A549 (cell line): ENCODE results near the gene CC2D1B. TPM values are rescaled to one million over a fixed set of nuclear protein-coding genes. Genes with fewer than 3 reads are reported as not detected.

Experiments used
- ATAC-seq, 2 experiments: fragments of 200-7000 bp in 1 of 2; fragments of >200 bp in 1 of 2; cut with Nextera tagmentation in 1 of 2; cut with Tn5 transposase in 1 of 2; 3 replicates each; pipeline versions ENCODE4 v1.8.0 to v1.9.1; 2018 to 2020; ENCODE audit warnings: mild to moderate bottlenecking in 1 of 2, moderate library complexity in 1 of 2
- CTCF ChIA-PET: fragments of 300-600 bp; sonication (Branson Sonifier 250); formaldehyde crosslinking; extraction: SDS; loops from one replicate; lab custom pipeline; 2021; ENCODE audit warnings: antibody characterized with exemption, inconsistent platforms; lab: Yijun Ruan, JAX
- POLR2A ChIA-PET: fragments of 350-600 bp; formaldehyde crosslinking; extraction: SDS; loops from one replicate; lab custom pipeline; 2021; ENCODE audit warnings: antibody characterized with exemption, inconsistent platforms; lab: Yijun Ruan, JAX
- DNase-seq, 2 experiments: peaks; one replicate each; pipeline versions ENCODE4 v3.0.0 to v3.0.0-alpha.2; 2011 to 2016; ENCODE audit warnings: low read depth in 1 of 2, low spot score in 1 of 2
- FAIRE-seq: peaks from 2 replicates; lab custom pipeline; 2011; peaks lifted over from hg19 to GRCh38; lab: Jason Lieb, UNC
- H3K27ac ChIP-seq, 2 experiments: fragments of >200 bp; sonication (Bioruptor Twin); formaldehyde crosslinking; 3 replicates each; pipeline ENCODE4 v1.5.1; 2016 to 2017
- H3K4me1 ChIP-seq: fragments of >200 bp; sonication (Bioruptor Twin); formaldehyde crosslinking; 3 replicates; pipeline ENCODE4 v1.6.1; 2016
- H3K4me2 ChIP-seq: fragments of >200 bp; sonication (Bioruptor Twin); formaldehyde crosslinking; 3 replicates; pipeline ENCODE4 v1.6.1; 2016
- H3K4me3 ChIP-seq: fragments of >200 bp; sonication (Bioruptor Twin); formaldehyde crosslinking; 3 replicates; pipeline ENCODE4 v1.5.1; 2016
- H3K9me3 ChIP-seq: fragments of >200 bp; sonication (Bioruptor Twin); formaldehyde crosslinking; 3 replicates; pipeline ENCODE4 v1.6.1; 2016
- CBX8 ChIP-seq: fragments of 200-600 bp; sonication (generic); IDR thresholded peaks from 2 replicates; pipeline ENCODE4 v1.6.1; 2016
- CTCF ChIP-seq: fragments of >200 bp; sonication (Bioruptor Twin); formaldehyde crosslinking; IDR thresholded peaks from 3 replicates; pipeline ENCODE4 v1.5.1; 2016
- E2F6 ChIP-seq: IDR thresholded peaks from 2 replicates; pipeline ENCODE4 v1.6.1; 2012; ENCODE audit warnings: low read depth, borderline replicate concordance
- ESRRA ChIP-seq: fragments of 150-350 bp; IDR thresholded peaks from 2 replicates; pipeline ENCODE4 v1.6.1; 2014; ENCODE audit warnings: mild to moderate bottlenecking, low read length, borderline replicate concordance
- FOSB ChIP-seq: fragments of 250-450 bp; sonication (Bioruptor Pico); IDR thresholded peaks from 2 replicates; pipeline ENCODE4 v1.5.0; 2020; ENCODE audit warnings: mild to moderate bottlenecking, moderate library complexity
- HMGXB4 ChIP-seq: fragments of 250-450 bp; sonication (Bioruptor Pico); IDR thresholded peaks from 2 replicates; pipeline ENCODE4 v1.5.0; 2021; ENCODE audit warnings: mild to moderate bottlenecking, moderate library complexity, borderline replicate concordance
- HOXA7 ChIP-seq: fragments of 250-450 bp; sonication (Bioruptor Pico); IDR thresholded peaks from 2 replicates; pipeline ENCODE4 v1.5.0; 2020; ENCODE audit warnings: mild to moderate bottlenecking, moderate library complexity
- KDM1A ChIP-seq: fragments of 200-600 bp; sonication (generic); IDR thresholded peaks from 2 replicates; pipeline ENCODE4 v1.6.1; 2016; ENCODE audit warnings: low read depth, mild to moderate bottlenecking
- KDM5A ChIP-seq: fragments of 200-600 bp; sonication (generic); IDR thresholded peaks from 2 replicates; pipeline ENCODE4 v1.6.1; 2016; ENCODE audit warnings: antibody characterized with exemption, mild to moderate bottlenecking
- MYC ChIP-seq: IDR thresholded peaks from 2 replicates; pipeline ENCODE4 v1.6.1; 2012; ENCODE audit warnings: mild to moderate bottlenecking, inconsistent platforms, low read length, improper control_type of control experiment, borderline replicate concordance
- POLR2A ChIP-seq: IDR thresholded peaks from 2 replicates; pipeline ENCODE4 v1.6.1; 2012; ENCODE audit warnings: mild to moderate bottlenecking, low read length
- RCOR1 ChIP-seq: fragments of 150-350 bp; IDR thresholded peaks from 2 replicates; pipeline ENCODE4 v1.6.1; 2014; ENCODE audit warnings: antibody characterized with exemption, low read length, low read depth
- RFX5 ChIP-seq: fragments of 450-650 bp; IDR thresholded peaks from 2 replicates; pipeline ENCODE4 v1.7.1; 2014; ENCODE audit warnings: antibody characterized with exemption, mild to moderate bottlenecking, moderate library complexity
- RNF2 ChIP-seq: fragments of 200-600 bp; sonication (generic); IDR thresholded peaks from 2 replicates; pipeline ENCODE4 v1.6.1; 2016; ENCODE audit warnings: low read depth, mild to moderate bottlenecking, antibody characterized with exemption, moderate library complexity, borderline replicate concordance
- ZC3H11A ChIP-seq: fragments of 450-650 bp; IDR thresholded peaks from 2 replicates; pipeline ENCODE4 v1.6.1; 2014; ENCODE audit warnings: antibody characterized with exemption, mild to moderate bottlenecking
- WGBS: methylation state at CpG from one replicate; pipeline ENCODE4 v1.1.6; 2017; ENCODE audit errors: missing lambda C conversion rate; 5-methylcytosine and 5-hydroxymethylcytosine counted together
- polyA plus RNA-seq, 4 experiments: library from polyadenylated mRNA; depleted of rRNA in 3 of 4; stranded (reverse); fragments of >200 nt; fragmentation: RNase III in 1 of 4; extraction: RNeasy Plus Mini Kit Qiagen cat#74134 plus additional on column Dnase treatment in 1 of 4; gene quantifications; 2 replicates in 3 of 4; 3 replicates in 1 of 4; pipeline ENCODE4 v1.2.3, GENCODE V29; 2011 to 2017

CC2D1B gene
- polyA plus RNA-seq, 2 of the 4 experiments (the other 2 are of a cell fraction) = 9.8 to 18.2 TPM

GRCh38 chr1:52337439-52337838, 28.6 kb downstream of the CC2D1B start:
- no peaks in the 10 kb centered on the region for H3K4me1 ChIP-seq
- TF ChIP-seq E2F6 = no peak
- no peak for TF ChIP-seq RNF2
- no peak for ATAC-seq
- no peak for FAIRE-seq
- CTCF ChIA-PET = interaction anchor here (0.8 to 1.0 kb wide), 2 partner anchors 30 to 349 kb away, joined by 3 read pairs; no protein-coding TSS in a partner anchor
- 75% methylated on average over 2 of the region's 2 CpGs for WGBS
- H3K4me3 ChIP-seq = no peak overlapping the region
- no peak overlapping the region for H3K4me2 ChIP-seq
- POLR2A ChIA-PET = no interaction called here
- no peak overlapping the region for H3K27ac ChIP-seq
- no peak for DNase-seq
- no peaks in the 10 kb centered on the region for H3K9me3 ChIP-seq

GRCh38 chr1:52334906-52335528, 31.0 kb downstream of the CC2D1B start:
- ChIA-PET POLR2A (no interaction called here), CTCF (interaction anchor here (0.6 to 1.5 kb wide), 3 partner anchors 9 to 207 kb away, joined by 3 to 5 read pairs (median 3); no protein-coding TSS in a partner anchor)
- 61% methylated on average over 3 of the region's 3 CpGs for WGBS
- no peak for FAIRE-seq
- no peaks in the 10 kb centered on the region for H3K4me1 ChIP-seq
- ATAC-seq = no peak
- H3K4me2 ChIP-seq = no peak overlapping the region
- no peaks in the 10 kb centered on the region for H3K9me3 ChIP-seq
- no peak for DNase-seq
- no peak overlapping the region for H3K4me3 ChIP-seq
- TF ChIP-seq HMGXB4 (no peak), KDM1A (no peak), KDM5A (no peak), ZC3H11A (no peak), RFX5 (no peak), CTCF (no peak), POLR2A (no peak), HOXA7 (CRISPR knock-in tag) (no peak), E2F6 (no peak), RCOR1 (no peak), MYC (no peak)
- no peak overlapping the region for H3K27ac ChIP-seq

GRCh38 chr1:52332411-52332810, 33.6 kb downstream of the CC2D1B start:
- POLR2A ChIA-PET = no interaction called here
- no peak for FAIRE-seq
- no peak overlapping the region for H3K27ac ChIP-seq

More at GRCh38 chr1:52332411-52332810, 33.6 kb downstream of the CC2D1B start:
- ATAC-seq = no peak
- Histone ChIP-seq H3K4me3 (no peak overlapping the region), H3K4me2 (no peak overlapping the region), H3K9me3 (no peaks in the 10 kb centered on the region), H3K4me1 (peaks cover 11% of the 10 kb centered on the region; the same call in 2 of the 3 replicates)
- CTCF ChIA-PET = interaction anchor here (1.2 kb wide), 1 partner anchor 15 kb away, joined by 3 read pairs; no protein-coding TSS in a partner anchor
- no peak for DNase-seq
- TF ChIP-seq ESRRA = no peak
- TF ChIP-seq CBX8 = no peak
- no peak for TF ChIP-seq FOSB (CRISPR knock-in tag)
- no peak for TF ChIP-seq HMGXB4
- TF ChIP-seq ZC3H11A = no peak
- WGBS = 82% methylated on average over 1 of the region's 1 CpG
